DMS 273 (cell line): ENCODE measurements around the gene INAFM1.

ENCODE experiments used
- DNase-seq: peaks from one replicate; lab custom pipeline; 2025; ENCODE audit not compliant: unreplicated experiment; lab: John Stamatoyannopoulos, UW

Gene INAFM1

GRCh38 chr19:47274071-47274890, at the start of gene INAFM1:
Gene INAFM1, plus strand, starts transcription at chr19:47274885. Its CDS starts 35 bp downstream, at chr19:47274920.
- peak; percentile 94 for DNase-seq

DNA sequence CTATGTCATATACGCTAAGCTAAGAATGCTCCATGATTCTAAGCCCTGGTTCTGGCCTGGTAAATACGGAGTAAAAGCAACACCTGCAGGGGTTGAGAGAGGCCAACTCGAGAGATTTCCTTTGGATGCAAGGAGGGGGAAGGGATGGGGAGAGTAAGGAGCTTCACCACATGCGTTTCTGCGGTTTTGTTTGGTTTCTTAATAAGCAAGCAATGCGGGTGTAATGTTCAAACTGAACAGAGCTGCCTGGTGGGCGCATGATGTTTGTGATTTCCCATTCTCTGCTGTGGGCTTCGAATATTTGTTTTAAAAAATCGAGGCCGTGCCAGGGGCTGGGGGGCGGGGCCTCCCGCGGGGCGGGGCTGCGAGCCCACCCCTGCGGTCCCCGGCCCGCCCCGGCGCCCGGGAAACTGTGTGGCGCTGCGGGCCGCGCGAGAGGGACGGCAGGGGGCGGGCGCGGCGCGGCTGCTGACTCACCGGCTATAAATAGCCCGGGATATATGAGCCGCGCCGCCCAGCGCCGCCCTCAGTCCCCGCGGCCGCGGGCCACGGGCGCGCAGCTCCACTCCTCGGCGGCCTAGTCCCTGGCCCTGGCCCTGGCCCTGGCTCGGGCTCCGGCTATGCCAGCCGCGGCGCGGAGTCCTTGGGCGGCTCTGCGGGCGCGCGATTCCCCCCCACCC, 48.8 kb upstream of the INAFM1 start:
- DNase-seq, result peak; percentile 97

GRCh38 chr19:47226426-47227351, 48.0 kb upstream of the INAFM1 start:
- peak; percentile 78 for DNase-seq

DNA sequence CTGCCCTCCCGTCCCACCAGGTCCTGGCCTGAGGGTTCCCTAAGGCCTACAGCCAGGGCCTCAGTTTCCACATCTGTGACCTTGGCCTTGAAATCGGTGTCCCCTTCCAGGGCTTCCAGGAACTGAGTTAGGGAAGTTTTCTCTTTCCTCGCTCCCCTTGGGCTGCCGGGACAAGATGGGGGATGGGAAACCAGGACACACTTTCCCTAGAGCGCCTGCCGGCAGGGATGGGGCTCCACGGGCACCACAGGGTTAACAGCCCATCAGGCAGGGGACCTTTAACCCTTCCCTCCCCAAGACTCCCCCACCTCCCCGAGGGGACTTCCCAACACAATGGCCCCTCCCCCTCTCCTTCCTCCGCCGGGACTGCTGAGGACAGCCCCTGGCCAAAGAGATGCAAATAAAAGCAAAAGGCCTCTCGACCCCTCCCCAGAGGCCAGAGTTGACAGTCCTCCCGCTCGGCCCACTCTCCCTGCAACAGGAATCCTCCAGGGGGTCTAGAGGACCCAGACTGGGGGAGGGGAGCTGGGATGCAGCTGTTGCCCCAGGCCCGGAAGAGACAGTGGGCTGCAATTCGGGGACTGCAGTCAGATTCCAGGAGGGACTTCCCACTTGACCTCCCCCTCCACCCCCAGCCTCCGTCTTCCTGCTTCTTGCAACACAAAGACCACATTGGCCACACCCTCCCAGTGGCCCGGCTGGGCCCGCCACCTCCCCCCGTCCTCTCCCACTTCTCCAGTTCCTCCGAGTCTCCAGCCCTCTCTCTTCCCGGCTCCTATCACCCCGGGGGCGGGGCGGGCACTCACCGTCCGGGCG, 47.1 kb upstream of the INAFM1 start:
- peak; percentile 90 for DNase-seq

- DNase-seq, result peak; percentile 60
Observed at GRCh38 chr19:47228168-47228936, 46.3 kb upstream of the INAFM1 start.

DNA sequence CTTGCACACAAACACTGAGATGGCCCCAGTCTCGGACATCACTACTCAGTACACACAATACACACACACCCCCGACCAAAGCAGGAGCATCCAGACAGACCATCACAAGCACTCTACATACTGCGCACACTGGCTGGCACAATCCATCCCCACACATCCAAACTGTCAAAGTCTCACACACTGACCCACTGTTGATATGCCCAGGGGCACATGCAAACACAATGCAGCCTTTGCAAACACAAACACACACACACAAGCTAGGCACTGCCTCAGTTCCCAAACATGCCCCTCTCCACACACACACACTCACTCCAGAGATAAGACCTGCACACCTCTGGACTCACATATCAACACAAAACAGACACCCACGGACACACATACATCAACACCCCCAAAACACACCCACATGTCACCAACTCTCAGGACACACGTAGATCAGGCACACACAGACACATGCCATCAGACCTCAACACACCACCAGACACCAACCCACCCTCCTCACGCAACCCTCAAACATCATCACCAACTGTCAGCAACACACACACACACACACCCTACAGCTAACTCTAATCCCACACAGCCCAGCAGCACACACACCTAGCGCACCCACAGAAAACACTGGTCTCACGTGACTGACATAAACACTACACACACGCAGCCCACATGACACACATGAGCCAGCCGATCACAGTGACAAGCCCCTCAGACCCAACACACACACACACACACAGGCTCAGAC, 45.6 kb upstream of the INAFM1 start:
- peak; percentile 44 for DNase-seq

DNA sequence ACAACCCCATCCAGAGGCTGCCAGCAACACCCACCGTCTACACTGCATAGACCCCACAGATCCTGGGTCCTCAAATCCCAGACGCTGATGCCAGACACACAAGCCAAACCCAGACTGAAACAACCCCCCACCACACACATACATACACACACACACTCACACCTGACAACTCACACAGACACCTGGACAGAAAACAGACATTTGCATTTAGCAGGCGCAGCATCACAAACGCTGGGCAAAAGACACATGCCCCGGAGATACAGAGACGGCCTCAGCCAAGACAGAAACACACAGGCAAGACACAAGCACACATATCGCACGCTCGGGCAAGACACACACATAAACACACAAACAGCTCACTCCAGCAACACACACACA, 45.0 kb upstream of the INAFM1 start:
- peak; percentile 60 for DNase-seq

GRCh38 chr19:47230054-47230920, 44.4 kb upstream of the INAFM1 start:
- peak; percentile 83 for DNase-seq

DNA sequence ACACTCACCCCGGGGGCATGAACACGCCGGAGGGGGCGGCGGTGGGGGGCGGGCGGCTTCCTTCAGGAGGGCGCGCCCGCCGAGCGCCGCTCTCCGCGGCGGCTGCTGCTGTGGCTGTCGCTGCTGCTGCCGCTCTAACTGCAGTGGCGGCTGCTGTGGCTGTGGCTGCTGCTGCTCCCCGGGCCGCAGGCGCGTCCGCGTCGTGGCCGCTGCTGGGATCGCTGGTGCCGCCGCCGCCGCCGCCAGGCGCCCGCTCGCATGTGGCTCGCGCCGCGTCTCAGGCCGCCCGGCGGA, 43.8 kb upstream of the INAFM1 start, which contains the start of gene BBC3:
Gene BBC3 (minus strand): TSS at position 279 of the 294 bp plus-strand sequence. CDS start 2,768 bp downstream, outside the sequence.
- DNase-seq, result no peak

GRCh38 chr19:47231215-47232054, 43.2 kb upstream of the INAFM1 start:
- DNase-seq, result peak; percentile 86

GRCh38 chr19:47232422-47233211, 42.1 kb upstream of the INAFM1 start:
- DNase-seq, result no peak

DNA sequence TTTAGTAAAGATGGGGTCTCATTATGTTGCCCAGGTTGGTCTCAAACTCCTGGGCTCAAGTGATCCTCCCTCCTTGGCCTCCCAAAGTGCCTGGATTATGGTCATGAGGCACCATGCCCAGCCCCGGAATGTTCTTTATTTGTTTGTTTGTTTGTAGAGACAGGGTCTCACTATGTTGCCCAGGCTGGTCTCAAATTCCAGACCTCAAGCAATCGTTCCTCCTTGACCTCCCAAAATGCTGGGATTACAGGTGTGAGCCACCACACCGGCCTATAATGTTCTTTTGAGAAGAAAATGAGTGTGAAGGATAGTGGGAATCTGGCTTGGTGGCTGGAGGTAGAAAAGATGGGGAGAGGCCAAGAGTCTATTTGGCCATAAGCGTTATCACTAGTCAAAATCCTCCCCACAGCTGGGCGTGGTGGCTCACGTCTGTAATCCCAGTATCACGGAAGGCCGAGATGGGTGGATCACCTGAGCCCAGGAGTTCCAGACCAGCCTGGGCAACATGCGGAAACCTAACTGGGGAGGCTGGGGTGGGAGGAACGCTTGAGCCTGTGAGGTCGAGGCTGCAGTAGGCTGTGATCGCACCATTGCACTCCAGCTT, 38.5 kb upstream of the INAFM1 start:
- no peak for DNase-seq

DNA sequence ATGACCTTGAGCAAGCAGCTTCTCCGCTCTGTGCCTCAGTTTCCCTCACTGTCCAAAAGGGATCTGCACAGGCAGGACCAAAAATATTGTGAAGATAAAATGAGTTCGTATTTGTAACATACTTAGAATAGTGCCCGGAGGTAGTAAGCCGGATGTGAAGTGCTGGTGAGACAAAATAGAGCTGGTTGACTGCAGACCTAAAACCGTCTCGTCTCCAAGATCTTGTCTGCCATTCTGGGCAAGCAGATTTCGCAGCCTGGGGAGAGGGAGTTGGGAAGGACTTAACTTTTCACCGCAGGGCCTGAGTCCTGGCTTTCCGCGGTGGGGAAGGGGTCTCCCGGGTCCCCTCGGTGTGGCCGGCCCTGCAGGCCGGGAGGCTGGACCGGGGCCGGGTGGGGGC, 35.5 kb upstream of the INAFM1 start:
- DNase-seq, result peak; percentile 66

DNA sequence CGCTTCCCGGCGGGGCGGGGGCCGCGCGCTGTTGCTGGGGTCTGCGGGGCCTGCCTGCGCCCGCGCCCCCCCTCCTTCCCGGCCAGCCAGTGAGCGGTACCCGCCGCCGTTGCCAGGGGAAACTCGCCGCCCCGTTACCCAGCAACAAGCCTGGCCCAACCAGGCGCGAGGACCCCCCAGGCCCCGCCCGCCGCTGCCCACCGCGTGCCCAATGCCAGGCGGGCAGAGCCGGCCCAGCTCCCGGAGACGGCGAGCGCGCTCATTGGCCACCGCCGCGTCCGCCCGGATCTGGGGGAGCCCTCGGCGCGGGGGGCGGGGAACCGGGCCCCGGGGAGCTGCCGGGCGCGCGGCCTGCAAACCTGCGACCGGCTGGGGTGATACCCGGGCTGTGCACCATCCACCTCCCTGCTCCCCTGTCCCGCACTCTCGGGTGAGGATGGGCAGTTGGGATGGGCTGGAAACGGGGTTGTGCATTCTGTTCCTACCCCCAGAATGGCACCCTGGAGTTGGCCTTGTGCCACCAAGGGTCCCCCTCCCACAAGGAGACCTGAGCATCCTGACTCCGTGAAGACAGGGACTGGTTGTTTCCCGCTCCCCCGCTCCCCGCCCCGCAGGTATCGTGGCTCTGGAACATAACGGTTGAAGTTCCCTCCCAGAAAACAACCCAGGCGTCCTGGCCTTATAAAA, 34.9 kb upstream of the INAFM1 start:
- DNase-seq, result peak; percentile 97

GRCh38 chr19:47240556-47240955, 34.1 kb upstream of the INAFM1 start:
- no peak for DNase-seq
